ENCODE data around the gene EARS2. TPM values are rescaled to one million over a fixed set of nuclear protein-coding genes. Genes with fewer than 3 reads are reported as not detected.
"Not testable (repeated sequence)": the region's sequence is repeated elsewhere in the genome, so short reads cannot be mapped to it uniquely, and the experiment has no call there.

EARS2 gene
- total RNA-seq, 2 experiments from 2014 or later, result 23.7 to 25.1 TPM

GRCh38 chr16:23563186-23563585, 6.0 kb upstream of the EARS2 start:
- DNase-seq, result no peak
- no peaks in the 10 kb centered on the region for H3K9me3 Mint-ChIP-seq
- H3K4me1 Mint-ChIP-seq (ENCODE audit: low read depth), result peaks cover 25% of the 10 kb centered on the region
- no peak overlapping the region for H3K4me3 Mint-ChIP-seq
- CTCF ChIA-PET, result no interaction called here
- no peaks in the 10 kb centered on the region for H3K27me3 Mint-ChIP-seq (ENCODE audit: low read depth)
- intact Hi-C loops (cut with micrococcal nuclease), result no loop called here
- H3K27ac Mint-ChIP-seq, result no peak overlapping the region
- H3K36me3 Mint-ChIP-seq (ENCODE audit: low read depth), result peaks cover 21% of the 10 kb centered on the region

DNA sequence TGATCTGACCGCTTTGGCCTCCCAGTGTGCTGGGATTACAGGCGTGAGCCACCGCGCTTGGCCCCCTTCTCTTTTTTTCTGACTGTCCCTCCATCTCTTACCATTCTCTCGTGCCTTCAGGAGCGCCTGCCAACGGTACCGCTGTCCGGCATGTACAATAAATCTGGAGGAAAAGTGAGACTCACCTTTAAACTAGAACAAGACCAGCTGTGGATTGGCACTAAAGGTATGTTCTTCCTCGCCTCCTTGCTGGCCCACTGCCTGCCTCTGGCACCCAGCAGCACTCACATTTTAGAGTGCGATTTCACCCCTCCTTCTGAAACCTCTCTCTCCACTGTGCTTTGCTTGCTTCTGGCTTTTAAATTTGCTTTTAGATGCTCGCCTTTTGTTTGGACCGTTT, 5.4 kb upstream of the EARS2 start:
- CTCF ChIA-PET, result interaction anchor here (1.1 kb wide), 1 partner anchor 34 kb away, joined by 3 read pairs; no protein-coding TSS in a partner anchor
- no peaks in the 10 kb centered on the region for H3K27me3 Mint-ChIP-seq (ENCODE audit: low read depth)
- no peak overlapping the region for H3K4me3 Mint-ChIP-seq
- H3K27ac Mint-ChIP-seq, result no peak overlapping the region
- H3K36me3 Mint-ChIP-seq (ENCODE audit: low read depth), result peaks cover 21% of the 10 kb centered on the region
- H3K4me1 Mint-ChIP-seq (ENCODE audit: low read depth), result peaks cover 26% of the 10 kb centered on the region
- DNase-seq, result no peak
- H3K9me3 Mint-ChIP-seq, result no peaks in the 10 kb centered on the region
- intact Hi-C loops (cut with micrococcal nuclease), result no loop called here

GRCh38 chr16:23561586-23561985, 4.4 kb upstream of the EARS2 start:
- H3K27ac Mint-ChIP-seq, result peak overlapping the region; percentile 22
- no peaks in the 10 kb centered on the region for H3K27me3 Mint-ChIP-seq (ENCODE audit: low read depth)
- H3K4me3 Mint-ChIP-seq, result no peak overlapping the region
- H3K4me1 Mint-ChIP-seq (ENCODE audit: low read depth), result peaks cover 31% of the 10 kb centered on the region
- no peak for DNase-seq
- H3K9me3 Mint-ChIP-seq, result no peaks in the 10 kb centered on the region
- CTCF ChIA-PET, result interaction anchor here (0.6 to 1.2 kb wide), 3 partner anchors 35 to 126 kb away, joined by 3 to 5 read pairs (median 3); no protein-coding TSS in a partner anchor
- intact Hi-C loops (cut with micrococcal nuclease), result no loop called here
- peaks cover 18% of the 10 kb centered on the region for H3K36me3 Mint-ChIP-seq (ENCODE audit: low read depth)

DNA sequence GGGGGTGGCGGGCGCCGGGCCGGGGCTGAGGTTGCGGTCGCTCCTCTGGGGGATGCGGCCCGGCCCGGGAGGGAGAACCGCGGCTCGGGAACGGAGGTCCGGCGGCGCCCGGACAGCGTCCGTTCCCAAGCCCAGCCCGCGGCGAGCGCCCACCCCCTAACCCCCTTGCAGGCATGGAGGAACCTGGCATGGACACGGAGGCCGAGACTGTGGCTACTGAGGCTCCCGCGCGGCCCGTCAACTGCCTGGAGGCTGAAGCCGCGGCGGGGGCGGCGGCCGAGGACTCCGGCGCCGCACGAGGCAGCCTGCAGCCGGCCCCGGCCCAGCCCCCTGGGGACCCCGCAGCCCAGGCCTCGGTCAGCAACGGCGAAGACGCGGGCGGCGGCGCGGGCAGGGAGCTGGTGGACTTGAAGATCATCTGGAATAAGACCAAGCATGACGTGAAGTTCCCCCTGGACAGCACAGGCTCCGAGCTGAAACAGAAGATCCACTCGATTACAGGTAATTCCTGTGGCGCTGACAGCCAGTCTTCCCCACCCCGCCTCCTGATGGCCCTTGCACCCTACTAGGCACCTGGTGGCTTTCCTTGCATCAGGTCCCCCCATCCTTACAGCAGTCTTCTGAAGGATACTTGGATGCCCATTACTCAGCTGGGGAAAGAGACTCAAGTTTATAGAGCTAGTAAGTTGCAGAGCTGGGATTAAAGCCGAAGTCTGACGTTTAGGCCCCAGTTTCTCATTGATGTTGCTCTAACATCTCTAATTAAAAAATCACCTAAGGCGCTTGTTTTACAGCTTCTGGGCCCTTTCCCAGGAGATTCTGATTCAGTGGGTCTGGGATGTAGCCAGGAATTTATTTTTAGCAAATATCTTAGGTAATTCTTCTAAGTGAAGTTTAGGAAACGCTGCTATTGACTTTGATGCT, 891 bp upstream of the EARS2 start:
- CTCF ChIA-PET, result interaction anchor here (0.6 to 1.8 kb wide), 4 partner anchors 34 to 67 kb away, joined by 3 to 8 read pairs (median 4); partner anchors contain the start of gene NDUFAB1
- no peaks in the 10 kb centered on the region for H3K27me3 Mint-ChIP-seq (ENCODE audit: low read depth)
- intact Hi-C loops (cut with micrococcal nuclease), result loop anchor here (1.0 to 10.0 kb wide), 9 partner anchors 38 to 1107 kb away; partner anchors contain the start of genes COG7, DCTN5, GGA2 and NDUFAB1
- peak; percentile 18 for DNase-seq
- no peaks in the 10 kb centered on the region for H3K9me3 Mint-ChIP-seq
- peak overlapping the region; percentile 85 for H3K27ac Mint-ChIP-seq
- H3K4me1 Mint-ChIP-seq (ENCODE audit: low read depth), result peaks cover 47% of the 10 kb centered on the region
- peaks cover 11% of the 10 kb centered on the region for H3K36me3 Mint-ChIP-seq (ENCODE audit: low read depth)
- peak overlapping the region; percentile 89 for H3K4me3 Mint-ChIP-seq

DNA sequence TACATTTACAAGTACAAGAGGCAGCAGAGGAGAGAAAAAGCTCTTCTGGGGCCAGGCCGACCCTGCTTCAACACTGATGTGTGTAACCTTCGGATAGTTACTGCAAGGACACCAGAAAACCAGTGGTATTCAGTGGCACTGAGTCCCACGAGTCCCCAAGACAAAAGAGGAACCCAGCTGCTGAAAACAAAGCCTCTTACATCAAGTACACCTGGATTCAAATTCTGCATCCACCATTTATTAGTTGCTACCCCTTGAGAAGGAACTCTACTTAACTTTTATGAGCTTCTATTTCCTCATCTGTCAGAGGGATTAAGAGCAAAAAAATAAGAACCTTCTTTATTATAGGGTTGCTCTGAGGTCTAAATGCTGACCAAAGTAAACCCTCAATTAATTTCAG, 2.6 kb downstream of the EARS2 start:
- Mint-ChIP-seq H3K27me3 (ENCODE audit: low read depth) (no peaks in the 10 kb centered on the region), H3K4me3 (no peak overlapping the region), H3K36me3 (ENCODE audit: low read depth) (peaks cover 16% of the 10 kb centered on the region), H3K4me1 (ENCODE audit: low read depth) (peaks cover 36% of the 10 kb centered on the region), H3K9me3 (no peaks in the 10 kb centered on the region), H3K27ac (no peak overlapping the region)
- CTCF ChIA-PET, result interaction anchor here (0.6 to 1.9 kb wide), 4 partner anchors 14 to 512 kb away, joined by 3 to 5 read pairs (median 4); partner anchors contain the start of gene NDUFAB1
- DNase-seq, result no peak
- intact Hi-C loops (cut with micrococcal nuclease), result loop anchor here (10.0 kb wide), 1 partner anchor 1110 kb away; no protein-coding TSS in a partner anchor

- H3K4me3 Mint-ChIP-seq, result no peak overlapping the region
- intact Hi-C loops (cut with micrococcal nuclease), result loop anchor here (10.0 kb wide), 1 partner anchor 1113 kb away; no protein-coding TSS in a partner anchor
- peaks cover 22% of the 10 kb centered on the region for H3K4me1 Mint-ChIP-seq (ENCODE audit: low read depth)
- no peak for DNase-seq
- no peak overlapping the region for H3K27ac Mint-ChIP-seq
- no peaks in the 10 kb centered on the region for H3K9me3 Mint-ChIP-seq
- CTCF ChIA-PET, result no interaction called here
- H3K36me3 Mint-ChIP-seq (ENCODE audit: low read depth), result peaks cover 21% of the 10 kb centered on the region
- H3K27me3 Mint-ChIP-seq (ENCODE audit: low read depth), result no peaks in the 10 kb centered on the region
These were observed 5.0 kb downstream of the EARS2 start for GRCh38 chr16:23552161-23552560.

DNA sequence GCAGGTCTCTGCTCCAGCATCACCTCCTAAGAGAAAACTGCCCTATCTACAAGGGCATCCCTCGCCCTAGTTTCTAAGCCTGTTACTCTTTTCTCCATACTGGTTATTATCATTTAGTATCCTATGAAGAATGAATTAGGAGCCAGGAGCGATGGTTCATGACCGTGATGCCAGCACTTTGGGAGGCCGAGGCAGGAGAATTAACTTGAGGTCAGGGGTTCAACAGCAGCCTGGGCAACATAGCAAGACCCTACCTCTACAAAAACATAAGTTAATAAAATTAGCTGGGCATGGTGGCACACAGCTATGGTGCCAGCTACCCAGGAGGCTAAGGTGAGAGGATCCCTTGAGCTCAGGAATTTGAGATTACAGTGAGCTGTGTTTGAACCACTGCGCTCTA, 7.2 kb downstream of the EARS2 start:
- Mint-ChIP-seq H3K36me3 (ENCODE audit: low read depth) (peaks cover 23% of the 10 kb centered on the region), H3K4me1 (ENCODE audit: low read depth) (peaks cover 8% of the 10 kb centered on the region), H3K27me3 (ENCODE audit: low read depth) (no peaks in the 10 kb centered on the region), H3K27ac (no peak overlapping the region), H3K4me3 (no peak overlapping the region), H3K9me3 (no peaks in the 10 kb centered on the region)
- CTCF ChIA-PET, result interaction anchor here (0.6 kb wide), 1 partner anchor 52 kb away, joined by 4 read pairs; no protein-coding TSS in a partner anchor
- intact Hi-C loops (cut with micrococcal nuclease), result loop anchor here (10.0 kb wide), 1 partner anchor 1115 kb away; no protein-coding TSS in a partner anchor
- no peak for DNase-seq

DNA sequence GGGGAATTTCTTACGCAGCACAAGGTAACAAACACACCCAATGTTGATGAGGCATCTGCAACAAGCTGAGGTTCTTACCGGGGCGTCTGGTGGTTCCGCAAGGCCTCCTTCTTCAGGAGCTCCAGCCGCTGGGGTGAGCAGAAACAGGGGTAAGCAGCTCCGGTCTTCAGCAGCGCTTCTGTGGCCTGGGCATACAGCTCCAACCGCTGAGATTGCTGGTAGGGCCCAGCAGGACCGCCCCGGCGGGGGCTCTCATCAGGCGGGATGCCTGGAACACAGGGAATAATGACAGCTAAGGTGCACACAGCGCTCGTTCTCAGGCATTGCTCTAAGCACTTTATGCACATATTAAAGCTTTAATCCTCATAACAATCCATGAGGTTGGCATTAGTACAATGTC, 12.7 kb downstream of the EARS2 start:
- Mint-ChIP-seq H3K4me1 (ENCODE audit: low read depth) (peaks cover 5% of the 10 kb centered on the region), H3K9me3 (no peaks in the 10 kb centered on the region), H3K4me3 (no peak overlapping the region), H3K27ac (no peak overlapping the region), H3K36me3 (ENCODE audit: low read depth) (peaks cover 15% of the 10 kb centered on the region), H3K27me3 (ENCODE audit: low read depth) (no peaks in the 10 kb centered on the region)
- no peak for DNase-seq
- CTCF ChIA-PET, result interaction anchor here (1.2 kb wide), 1 partner anchor 23 kb away, joined by 4 read pairs; no protein-coding TSS in a partner anchor
- intact Hi-C loops (cut with micrococcal nuclease), result no loop called here

DNA sequence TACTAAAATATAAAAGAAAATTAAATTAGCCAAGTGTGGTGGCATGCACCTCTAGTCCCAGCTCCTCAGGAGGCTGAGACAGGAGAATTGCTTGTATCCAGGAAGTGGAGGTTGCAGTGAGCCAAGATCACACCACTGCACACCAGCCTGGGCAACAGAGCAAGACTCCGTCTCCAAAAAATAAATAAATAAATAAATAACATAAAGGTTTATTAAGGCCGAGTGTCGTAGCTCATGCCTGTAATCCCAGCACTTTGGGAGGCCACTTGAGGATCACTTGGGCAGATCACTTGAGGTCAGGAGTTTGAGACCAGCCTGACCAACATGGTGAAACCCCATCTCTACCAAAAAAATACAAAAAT, 16.4 kb downstream of the EARS2 start:
- intact Hi-C loops (cut with micrococcal nuclease); H3K27ac Mint-ChIP-seq; H3K27me3 Mint-ChIP-seq (ENCODE audit: low read depth); H3K9me3 Mint-ChIP-seq; H3K4me1 Mint-ChIP-seq (ENCODE audit: low read depth); H3K4me3 Mint-ChIP-seq; DNase-seq: not testable (repeated sequence)
- H3K36me3 Mint-ChIP-seq (ENCODE audit: low read depth), result peaks cover 20% of the 10 kb centered on the region
- CTCF ChIA-PET, result interaction anchor here (1.1 kb wide), 1 partner anchor 14 kb away, joined by 3 read pairs; no protein-coding TSS in a partner anchor

GRCh38 chr16:23539984-23540816, 16.9 kb downstream of the EARS2 start:
- Mint-ChIP-seq H3K27ac (peak overlapping the region; percentile 30), H3K4me3 (no peak overlapping the region), H3K9me3 (no peaks in the 10 kb centered on the region), H3K27me3 (ENCODE audit: low read depth) (no peaks in the 10 kb centered on the region), H3K36me3 (ENCODE audit: low read depth) (peaks cover 21% of the 10 kb centered on the region), H3K4me1 (ENCODE audit: low read depth) (peaks cover 7% of the 10 kb centered on the region)
- CTCF ChIA-PET, result interaction anchor here (0.7 to 1.1 kb wide), 2 partner anchors 15 to 104 kb away, joined by 3 read pairs; no protein-coding TSS in a partner anchor
- intact Hi-C loops (cut with micrococcal nuclease), result no loop called here
- no peak for DNase-seq

DNA sequence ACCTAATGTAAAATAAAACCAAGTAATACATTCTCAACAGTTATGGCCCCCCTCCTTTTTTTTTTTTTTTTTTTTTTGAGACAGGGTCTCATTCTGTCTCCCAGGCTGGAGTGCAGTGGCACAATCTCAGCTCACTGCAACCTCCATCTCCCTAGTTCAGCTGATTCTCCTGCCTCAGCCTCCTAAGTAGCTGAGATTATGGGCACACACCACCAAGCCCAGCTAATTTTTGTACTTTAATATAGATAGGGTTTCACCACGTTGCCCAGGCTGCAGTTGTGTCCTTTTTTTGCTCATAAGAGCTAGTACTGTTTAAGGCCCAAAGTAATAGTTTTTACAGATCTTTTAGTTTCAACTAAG, 18.3 kb downstream of the EARS2 start:
- Mint-ChIP-seq H3K27me3 (ENCODE audit: low read depth) (no peaks in the 10 kb centered on the region), H3K27ac (peak overlapping the region; percentile 77), H3K4me3 (no peak overlapping the region), H3K36me3 (ENCODE audit: low read depth) (peaks cover 28% of the 10 kb centered on the region), H3K9me3 (no peaks in the 10 kb centered on the region), H3K4me1 (ENCODE audit: low read depth) (peaks cover 7% of the 10 kb centered on the region)
- CTCF ChIA-PET, result interaction anchor here (0.6 to 1.0 kb wide), 3 partner anchors 17 to 1350 kb away, joined by 3 to 4 read pairs (median 3); no protein-coding TSS in a partner anchor
- intact Hi-C loops (cut with micrococcal nuclease), result no loop called here
- DNase-seq, result no peak

DNA sequence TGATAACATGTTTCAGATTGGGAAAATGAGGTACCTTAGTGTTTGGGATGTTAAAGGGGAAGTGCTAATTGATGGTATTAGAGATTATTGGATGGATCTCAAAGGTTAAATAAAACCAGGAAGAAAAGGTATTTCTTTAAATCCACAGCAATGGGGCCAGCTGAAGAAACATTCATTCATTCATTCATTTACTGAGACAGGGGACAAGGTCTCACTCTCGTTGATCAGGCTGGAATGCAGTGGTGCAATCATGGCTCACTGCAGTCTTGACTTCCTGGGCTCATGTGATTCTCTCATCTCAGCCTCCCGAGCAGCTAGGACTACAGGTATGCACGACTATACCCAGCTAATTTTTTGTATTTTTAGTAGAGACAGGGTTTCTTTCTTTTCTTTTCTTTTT, 19.8 kb downstream of the EARS2 start:
- no peak for DNase-seq
- CTCF ChIA-PET, result no interaction called here
- no peak overlapping the region for H3K27ac Mint-ChIP-seq
- H3K4me3 Mint-ChIP-seq, result no peak overlapping the region
- H3K36me3 Mint-ChIP-seq (ENCODE audit: low read depth), result peaks cover 31% of the 10 kb centered on the region
- intact Hi-C loops (cut with micrococcal nuclease), result no loop called here
- no peaks in the 10 kb centered on the region for H3K9me3 Mint-ChIP-seq
- H3K27me3 Mint-ChIP-seq (ENCODE audit: low read depth), result no peaks in the 10 kb centered on the region
- H3K4me1 Mint-ChIP-seq (ENCODE audit: low read depth), result peaks cover 7% of the 10 kb centered on the region
